ENCODE results near the gene TXNIP. TPM values are rescaled to one million over a fixed set of nuclear protein-coding genes. Genes with fewer than 3 reads are reported as not detected.

Gene TXNIP
- total and polyA plus RNA-seq, 9 donors: 251 to 411 (median 299) TPM

DNA sequence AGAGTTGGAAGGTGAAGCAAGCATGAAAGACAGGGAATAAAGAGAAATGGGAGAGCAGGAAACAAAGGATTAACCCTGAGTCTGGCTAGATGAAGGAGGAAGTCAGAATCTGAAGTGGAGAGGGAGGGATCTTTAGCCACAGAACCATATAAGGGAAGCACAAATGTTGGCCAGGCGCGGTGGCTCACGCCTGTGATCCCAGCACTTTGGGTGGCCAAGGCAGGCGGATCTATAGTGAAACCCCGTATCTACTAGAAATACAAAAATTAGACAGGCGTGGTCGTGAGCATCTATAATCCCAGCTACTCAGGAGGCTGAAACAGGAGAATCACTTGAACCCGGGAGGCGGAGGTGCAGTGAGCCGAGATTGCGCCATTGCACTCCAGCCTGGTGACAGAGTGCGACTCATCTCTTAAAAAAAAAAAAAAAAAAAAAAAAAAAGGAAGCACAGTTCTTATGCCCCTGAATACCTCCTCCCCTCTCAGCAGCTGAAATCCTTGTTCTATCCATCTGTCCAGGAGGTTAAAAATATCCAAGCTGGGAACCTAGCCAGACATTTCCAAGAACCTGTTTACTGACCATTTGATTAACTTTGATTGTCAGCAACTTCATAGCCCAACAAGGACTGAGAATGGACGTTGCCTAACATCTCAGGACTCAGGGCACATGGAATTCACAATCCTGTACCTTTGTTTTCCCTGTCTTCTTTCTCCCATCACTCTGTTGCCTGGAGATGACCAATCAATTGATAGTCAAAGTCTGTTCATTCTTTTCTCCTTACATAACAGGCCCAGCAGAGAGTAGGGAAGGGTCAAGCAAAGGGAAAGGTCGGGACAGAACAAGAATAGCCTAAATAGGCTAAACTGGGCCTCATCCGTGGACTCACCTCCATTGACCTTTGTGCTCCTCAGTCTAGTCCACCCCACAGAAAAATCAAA is 10.6 kb downstream of the TXNIP start:
- no peak overlapping the region for H3K4me3 ChIP-seq (ENCODE audit: low read length)
- no peaks in the 10 kb centered on the region for H3K9me3 ChIP-seq (replicated peaks; ENCODE audit: control insufficient read depth, low read depth, low read length)
- no peaks in the 10 kb centered on the region for H3K27me3 ChIP-seq (ENCODE audit: control insufficient read depth, insufficient read depth, low read length)
- peak overlapping the region; percentile 96 for H3K27ac ChIP-seq (ENCODE audit: low read length)
- H3K36me3 ChIP-seq (ENCODE audit: control insufficient read depth, insufficient read depth, low read length): no peaks in the 10 kb centered on the region
- WGBS (ENCODE audit: insufficient coverage): 47% methylated on average over 8 of the region's 15 CpGs
- peak; percentile 91 for DNase-seq
- peaks cover 51% of the 10 kb centered on the region for H3K4me1 ChIP-seq (ENCODE audit: control insufficient read depth, insufficient read depth, low read length)

DNA sequence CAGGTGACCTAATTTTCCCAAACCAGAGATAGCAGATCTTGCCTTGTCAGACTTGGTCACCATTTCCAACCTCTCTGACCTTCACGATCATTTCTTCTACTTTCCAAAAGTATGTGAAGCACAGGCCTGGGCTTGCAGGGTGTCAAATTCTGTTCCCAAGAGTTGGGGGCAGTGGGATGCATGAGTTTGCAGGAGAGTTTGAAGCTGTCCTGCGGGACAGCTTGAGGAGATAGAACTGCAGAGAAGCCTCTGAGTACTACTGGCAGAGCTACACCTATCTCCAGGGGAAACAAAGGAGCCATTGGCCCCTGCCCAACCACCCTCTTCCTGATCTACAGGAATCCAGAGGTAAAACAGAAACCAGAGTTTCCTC is 11.3 kb downstream of the TXNIP start:
- H3K4me1 ChIP-seq (ENCODE audit: control insufficient read depth, insufficient read depth, low read length): peaks cover 57% of the 10 kb centered on the region
- H3K36me3 ChIP-seq (ENCODE audit: control insufficient read depth, insufficient read depth, low read length): no peaks in the 10 kb centered on the region
- no peaks in the 10 kb centered on the region for H3K27me3 ChIP-seq (ENCODE audit: control insufficient read depth, insufficient read depth, low read length)
- H3K9me3 ChIP-seq (replicated peaks; ENCODE audit: control insufficient read depth, low read depth, low read length): no peaks in the 10 kb centered on the region
- peak overlapping the region; percentile 96 for H3K27ac ChIP-seq (ENCODE audit: low read length)
- H3K4me3 ChIP-seq (ENCODE audit: low read length): no peak overlapping the region
- DNase-seq: no peak
- WGBS (ENCODE audit: insufficient coverage): no CpG with 5 or more reads among the region's 2 CpGs

DNA sequence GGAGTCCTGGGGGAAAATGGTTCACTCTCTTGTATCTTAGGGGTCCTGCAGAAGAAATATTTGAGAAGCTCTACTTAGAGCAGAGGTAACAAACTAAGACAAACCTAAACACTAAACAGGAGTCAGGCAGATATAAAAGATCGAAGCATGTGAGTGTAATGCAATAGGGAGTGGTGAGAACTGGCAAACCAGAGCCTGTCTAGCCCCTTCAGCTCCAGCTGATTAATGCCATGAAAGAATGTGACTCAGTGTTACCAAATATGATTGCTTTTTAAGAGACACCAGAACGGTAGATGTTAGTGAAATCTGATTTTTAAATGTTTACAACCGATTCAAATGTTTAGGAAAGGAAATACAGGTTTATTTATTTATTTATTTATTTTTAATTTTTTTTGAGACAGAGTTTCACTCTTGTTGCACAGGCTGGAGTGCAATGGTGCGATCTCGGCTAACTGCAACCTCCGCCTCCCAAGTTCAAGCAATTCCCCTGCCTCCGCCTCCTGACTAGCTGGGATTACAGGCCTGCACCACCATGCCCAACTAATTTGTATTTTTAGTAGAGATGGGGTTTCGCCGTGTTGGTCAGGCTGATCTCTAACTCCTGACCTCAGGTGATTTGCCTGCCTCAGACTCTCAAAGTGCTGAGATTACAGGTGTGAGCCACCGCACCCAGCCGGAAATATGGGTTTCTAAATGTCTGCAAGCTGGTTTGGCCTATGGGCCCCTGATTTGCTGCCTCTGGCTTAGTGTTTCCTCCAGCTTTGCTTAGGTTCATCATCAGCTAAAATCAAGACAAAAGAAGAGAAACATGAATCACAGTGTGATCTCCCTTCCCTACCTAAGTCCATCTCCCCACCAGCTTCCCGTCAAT is 12.2 kb downstream of the TXNIP start:
- H3K27ac ChIP-seq (ENCODE audit: low read length): peak overlapping the region; percentile 96
- no peaks in the 10 kb centered on the region for H3K36me3 ChIP-seq (ENCODE audit: control insufficient read depth, insufficient read depth, low read length)
- H3K4me3 ChIP-seq (ENCODE audit: low read length): no peak overlapping the region
- WGBS (ENCODE audit: insufficient coverage): 100% methylated on average over 4 of the region's 12 CpGs
- H3K9me3 ChIP-seq (replicated peaks; ENCODE audit: control insufficient read depth, low read depth, low read length): no peaks in the 10 kb centered on the region
- no peaks in the 10 kb centered on the region for H3K27me3 ChIP-seq (ENCODE audit: control insufficient read depth, insufficient read depth, low read length)
- H3K4me1 ChIP-seq (ENCODE audit: control insufficient read depth, insufficient read depth, low read length): peaks cover 65% of the 10 kb centered on the region
- DNase-seq: no peak

DNA sequence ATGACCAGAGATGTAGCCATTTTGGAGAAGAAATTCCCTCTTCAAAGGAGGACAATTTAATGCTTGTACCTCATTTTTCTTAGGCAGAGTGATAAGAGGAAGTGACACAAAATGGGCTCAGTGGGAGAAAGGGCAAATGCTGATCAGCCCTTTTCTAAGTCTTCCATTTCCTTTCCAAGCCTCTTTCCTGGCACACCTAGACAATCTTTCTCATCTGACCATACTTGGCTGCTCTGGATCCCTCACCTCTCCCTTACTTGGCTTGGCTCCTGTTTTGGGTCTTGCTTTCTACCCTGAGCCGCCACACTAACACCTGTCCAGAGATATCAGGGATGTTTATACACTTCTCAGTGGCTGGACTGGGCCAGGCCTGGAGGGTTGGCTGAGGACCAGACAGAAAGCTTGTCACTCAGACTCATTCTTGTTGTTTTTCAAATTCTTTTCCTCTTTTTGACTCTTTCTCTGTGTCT is 13.1 kb downstream of the TXNIP start:
- H3K27ac ChIP-seq (ENCODE audit: low read length): peak overlapping the region; percentile 91
- H3K36me3 ChIP-seq (ENCODE audit: control insufficient read depth, insufficient read depth, low read length): peaks cover 2% of the 10 kb centered on the region
- no peaks in the 10 kb centered on the region for H3K27me3 ChIP-seq (ENCODE audit: control insufficient read depth, insufficient read depth, low read length)
- H3K4me1 ChIP-seq (ENCODE audit: control insufficient read depth, insufficient read depth, low read length): peaks cover 74% of the 10 kb centered on the region
- peak; percentile 87 for DNase-seq
- no peak overlapping the region for H3K4me3 ChIP-seq (ENCODE audit: low read length)
- WGBS (ENCODE audit: insufficient coverage): 100% methylated on average over 1 of the region's 1 CpG
- no peaks in the 10 kb centered on the region for H3K9me3 ChIP-seq (replicated peaks; ENCODE audit: control insufficient read depth, low read depth, low read length)

DNA sequence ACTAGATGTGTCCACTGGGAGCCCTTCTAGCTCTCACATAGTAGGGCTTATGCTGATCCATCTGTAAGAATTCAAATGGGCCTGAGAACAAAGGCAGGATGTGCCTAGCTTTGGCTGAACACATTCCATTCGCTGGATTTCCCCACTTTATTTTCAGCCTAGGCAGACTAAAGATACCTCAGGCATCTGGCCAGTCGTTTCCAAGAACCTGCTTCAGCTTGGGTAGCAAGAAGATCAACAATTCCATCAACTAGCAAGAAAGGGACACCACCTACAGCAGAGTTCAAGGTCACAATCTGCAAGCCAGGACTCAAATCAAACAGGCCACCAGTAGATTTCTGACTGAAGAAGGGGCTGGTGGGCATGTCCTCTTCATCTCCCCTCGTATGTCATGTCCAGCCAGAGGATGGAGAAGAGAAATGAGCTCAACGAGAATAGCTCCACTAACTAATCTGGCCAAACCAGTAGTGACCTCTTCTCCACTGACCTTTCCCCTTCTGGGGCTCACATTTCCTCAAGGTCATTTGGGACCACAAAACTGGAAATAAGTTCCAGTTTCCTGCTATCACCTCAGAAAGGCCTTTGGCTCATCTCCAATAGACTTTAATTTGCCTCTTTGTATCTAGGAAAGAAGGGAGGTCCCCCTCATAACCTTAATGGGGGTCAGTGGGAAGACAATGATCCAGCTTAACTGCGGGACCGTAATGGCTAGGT is 14.2 kb downstream of the TXNIP start:
- Histone ChIP-seq H3K27me3 (ENCODE audit: control insufficient read depth, insufficient read depth, low read length) (no peaks in the 10 kb centered on the region), H3K36me3 (ENCODE audit: control insufficient read depth, insufficient read depth, low read length) (peaks cover 3% of the 10 kb centered on the region), H3K4me1 (ENCODE audit: control insufficient read depth, insufficient read depth, low read length) (peaks cover 85% of the 10 kb centered on the region), H3K27ac (ENCODE audit: low read length) (peak overlapping the region; percentile 91), H3K4me3 (ENCODE audit: low read length) (no peak overlapping the region), H3K9me3 (replicated peaks; ENCODE audit: control insufficient read depth, low read depth, low read length) (no peaks in the 10 kb centered on the region)
- WGBS (ENCODE audit: insufficient coverage): 78% methylated on average over 3 of the region's 6 CpGs
- DNase-seq: peak; percentile 53

DNA sequence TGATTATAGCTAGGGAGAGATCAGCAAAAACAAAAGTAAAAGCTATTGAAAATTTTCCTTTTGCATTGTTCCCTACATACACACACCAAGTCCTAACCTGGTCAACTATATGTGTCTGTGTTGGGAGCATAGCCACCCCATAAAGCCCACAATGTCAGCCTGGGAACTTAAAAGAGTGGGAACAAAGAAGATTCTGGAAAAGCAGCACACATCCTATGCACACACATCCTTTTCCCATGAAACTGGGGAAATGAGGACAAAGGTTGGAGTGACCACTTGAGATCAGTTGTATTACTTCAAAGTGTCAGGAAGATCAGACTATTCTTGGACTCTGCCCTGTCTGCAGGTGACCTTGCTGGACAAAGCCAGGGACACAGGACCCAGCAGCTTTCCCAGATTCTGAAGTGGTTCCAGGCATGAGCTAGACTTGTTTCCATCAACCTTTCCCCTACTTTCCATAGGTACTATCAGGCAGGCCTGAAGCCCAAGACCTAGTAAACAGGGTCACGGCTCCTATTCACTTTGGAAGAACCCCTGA is 15.9 kb downstream of the TXNIP start:
- Histone ChIP-seq H3K4me1 (ENCODE audit: control insufficient read depth, insufficient read depth, low read length) (peaks cover 78% of the 10 kb centered on the region), H3K4me3 (ENCODE audit: low read length) (no peak overlapping the region), H3K27ac (ENCODE audit: low read length) (peak overlapping the region; percentile 100), H3K9me3 (replicated peaks; ENCODE audit: control insufficient read depth, low read depth, low read length) (no peaks in the 10 kb centered on the region), H3K27me3 (ENCODE audit: control insufficient read depth, insufficient read depth, low read length) (no peaks in the 10 kb centered on the region), H3K36me3 (ENCODE audit: control insufficient read depth, insufficient read depth, low read length) (peaks cover 5% of the 10 kb centered on the region)
- peak; percentile 42 for DNase-seq
- WGBS (ENCODE audit: insufficient coverage): no CpG with 5 or more reads among the region's 1 CpG

DNA sequence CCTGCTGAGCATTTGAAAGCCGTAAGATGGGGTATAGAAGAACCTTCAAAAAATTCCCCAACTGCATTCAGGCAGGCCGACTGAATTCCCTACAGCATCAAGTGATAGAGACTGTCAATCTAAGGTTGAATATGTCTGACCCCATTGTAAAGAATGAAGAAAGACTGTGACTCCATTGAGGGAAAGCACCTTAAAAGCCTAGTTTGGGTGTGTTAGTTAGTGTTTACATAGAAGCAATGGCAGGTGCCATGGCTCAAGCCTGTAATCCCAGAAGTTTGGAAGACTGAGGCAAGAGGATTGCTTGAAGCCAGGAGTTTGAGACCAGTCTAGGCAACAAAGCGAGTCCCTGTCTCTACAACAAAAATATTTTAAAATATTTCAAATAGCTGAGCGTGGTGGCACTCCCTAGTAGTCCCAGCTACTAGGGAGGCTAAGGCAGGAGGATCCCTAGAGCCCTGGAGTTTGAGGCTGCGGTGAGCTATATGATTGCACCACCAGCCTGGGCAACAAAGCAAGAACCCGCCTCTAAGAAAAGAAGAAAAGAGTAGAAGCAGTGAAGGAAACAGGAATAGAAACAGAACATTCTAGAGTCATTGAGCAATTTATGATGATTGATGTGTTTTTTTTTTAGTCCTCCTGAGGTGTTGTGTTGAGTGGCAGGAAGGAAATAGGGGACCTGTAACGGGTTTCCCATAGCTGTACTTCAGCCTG is 16.5 kb downstream of the TXNIP start:
- H3K27me3 ChIP-seq (ENCODE audit: control insufficient read depth, insufficient read depth, low read length): no peaks in the 10 kb centered on the region
- 33% methylated on average over 1 of the region's 7 CpGs for WGBS (ENCODE audit: insufficient coverage)
- no peaks in the 10 kb centered on the region for H3K9me3 ChIP-seq (replicated peaks; ENCODE audit: control insufficient read depth, low read depth, low read length)
- DNase-seq: no peak
- H3K4me1 ChIP-seq (ENCODE audit: control insufficient read depth, insufficient read depth, low read length): peaks cover 74% of the 10 kb centered on the region
- no peak overlapping the region for H3K4me3 ChIP-seq (ENCODE audit: low read length)
- H3K27ac ChIP-seq (ENCODE audit: low read length): peak overlapping the region; percentile 100
- H3K36me3 ChIP-seq (ENCODE audit: control insufficient read depth, insufficient read depth, low read length): peaks cover 5% of the 10 kb centered on the region

DNA sequence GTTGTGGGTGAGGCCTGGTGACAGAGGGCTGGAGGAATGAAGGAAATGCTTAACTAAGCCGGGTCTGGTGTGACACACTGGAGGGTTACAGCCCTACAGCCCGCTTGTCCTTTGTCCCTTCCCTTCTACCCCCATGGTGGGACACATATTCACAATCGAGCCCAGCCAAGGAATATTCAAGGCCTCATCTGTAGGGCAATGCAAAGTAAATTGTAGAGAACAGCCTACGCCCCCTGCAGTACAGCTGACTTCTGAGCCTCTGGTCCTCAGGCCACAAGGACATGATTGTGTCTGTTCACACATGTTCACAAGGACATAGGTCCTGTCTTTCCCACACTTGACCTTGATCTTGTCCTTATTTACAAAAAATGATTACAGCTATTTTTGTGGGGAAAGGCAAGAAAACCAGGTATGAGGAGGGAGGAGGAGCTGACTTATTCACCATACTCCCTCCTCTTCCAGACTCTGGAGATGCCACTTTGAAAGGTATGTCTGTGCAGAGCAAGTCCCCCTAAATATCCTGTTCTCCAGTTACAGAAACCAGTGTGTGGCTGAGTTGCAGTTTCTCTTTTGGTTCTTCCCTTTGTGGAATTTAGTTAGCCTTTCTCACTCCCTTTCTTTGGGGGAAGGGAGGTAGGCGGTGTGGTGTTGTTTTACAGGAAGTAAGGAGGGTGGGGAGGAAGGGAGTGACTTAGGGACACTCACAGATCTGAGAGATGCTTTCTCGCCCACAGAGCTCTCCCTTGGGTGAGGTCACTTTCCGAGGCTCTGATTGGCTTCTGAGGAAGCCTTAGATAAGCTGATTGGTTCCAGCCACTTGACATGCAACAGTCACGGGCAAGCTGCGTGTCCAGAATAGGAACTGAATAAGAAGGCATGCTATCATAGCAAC is 17.3 kb downstream of the TXNIP start:
- Histone ChIP-seq H3K4me1 (ENCODE audit: control insufficient read depth, insufficient read depth, low read length) (peaks cover 70% of the 10 kb centered on the region), H3K27ac (ENCODE audit: low read length) (peak overlapping the region; percentile 100), H3K36me3 (ENCODE audit: control insufficient read depth, insufficient read depth, low read length) (peaks cover 5% of the 10 kb centered on the region), H3K9me3 (replicated peaks; ENCODE audit: control insufficient read depth, low read depth, low read length) (no peaks in the 10 kb centered on the region), H3K27me3 (ENCODE audit: control insufficient read depth, insufficient read depth, low read length) (no peaks in the 10 kb centered on the region), H3K4me3 (ENCODE audit: low read length) (peak overlapping the region; percentile 21)
- 0% methylated on average over 4 of the region's 9 CpGs for WGBS (ENCODE audit: insufficient coverage)
- DNase-seq: peak; percentile 100

Measured in muscle of leg (tissue), 11 donors.